Body of pancreas (tissue), 4 donors: ENCODE data around the gene CFAP410. TPM values are rescaled to one million over a fixed set of nuclear protein-coding genes. Genes with fewer than 3 reads are reported as not detected.
"Not testable (repeated sequence)": the region's sequence is repeated elsewhere in the genome, so short reads cannot be mapped to it uniquely, and the experiment has no call there.

ENCODE experiments used
- ATAC-seq: fragments of 150-250 bp; one replicate; pipeline ENCODE4 v1.9.1; 2016
- DNase-seq, 4 donors: peaks; one replicate each; pipeline ENCODE4 v3.0.0-alpha.2; 2019
- H3K27ac ChIP-seq, 4 donors: fragments of 200-600 bp; sonication (generic); 1 replicate in 3 of 4; 2 replicates in 1 of 4; pipeline versions ENCODE4 v1.5.1 to v1.6.1; 2016 to 2019; ENCODE audit warnings: mild to moderate bottlenecking in 1 of 4, mixed read lengths in 1 of 4, moderate library complexity in 1 of 4
- H3K27me3 ChIP-seq, 2 donors: fragments of 200-600 bp; sonication (generic); one replicate each; pipeline ENCODE4 v1.6.0; 2016; ENCODE audit warnings: mild to moderate bottlenecking in 1 of 2
- H3K36me3 ChIP-seq, 2 donors: fragments of 200-600 bp; sonication (generic); replicated peaks in 1 of 2; 2 replicates each; pipeline ENCODE4 v1.5.1; 2016; ENCODE audit warnings: low read depth in 2 of 2; ENCODE audit not compliant: insufficient read depth in 1 of 2
- H3K4me1 ChIP-seq: fragments of 200-600 bp; sonication (generic); one replicate; pipeline ENCODE4 v1.6.0; 2016
- H3K4me3 ChIP-seq, 2 donors: fragments of 200-600 bp; sonication (generic); 1 replicate in 1 of 2; 2 replicates in 1 of 2; pipeline ENCODE4 v1.5.1; 2016 to 2019
- H3K9me3 ChIP-seq, 3 donors: fragments of 200-600 bp; sonication (generic); 1 replicate in 2 of 3; 2 replicates in 1 of 3; pipeline ENCODE4 v1.5.1; 2016
- POLR2A ChIP-seq, 3 donors: fragments of 450-650 bp; IDR thresholded peaks; one replicate each; pipeline ENCODE4 v1.6.1; 2016; ENCODE audit warnings: antibody characterized with exemption in 3 of 3, mild to moderate bottlenecking in 2 of 3
- WGBS, 2 donors: methylation state at CpG; one replicate each; pipeline ENCODE4 v1.1.5; 2017; 5-methylcytosine and 5-hydroxymethylcytosine counted together
- intact Hi-C: fragments of 100-400 bp; cut with DNase I; formaldehyde crosslinking; loops from one replicate; pipeline ENCODE4 v1.15.1; 2023
- total RNA-seq, 2 donors: library from RNA; depleted of rRNA; stranded (reverse); fragments of >200 nt; gene quantifications; one replicate each; pipeline ENCODE4 v1.1.0, GENCODE V29; 2016
- TF ChIP-seq, protein P1 (sequence below), 7 experiments: fragments of 450-650 bp in 4 of 7; fragments of 200-600 bp in 3 of 7; sonication (generic) in 3 of 7; IDR thresholded peaks; one replicate each; pipeline ENCODE4 v1.5.1; 2016 to 2019; ENCODE audit warnings: antibody characterized with exemption in 7 of 7

The CFAP410 gene
- total RNA-seq, 2 donors from 2014 or later, result 24.6 to 43.8 TPM

GRCh38 chr21:44304877-44305293 lies 34.3 kb downstream of the CFAP410 start:
- peak in 3 of 4 donors; percentile 46 to 52 (median 49) for DNase-seq
- no peak for ATAC-seq
- H3K4me1 ChIP-seq, result peaks cover 46% of the 10 kb centered on the region

DNA sequence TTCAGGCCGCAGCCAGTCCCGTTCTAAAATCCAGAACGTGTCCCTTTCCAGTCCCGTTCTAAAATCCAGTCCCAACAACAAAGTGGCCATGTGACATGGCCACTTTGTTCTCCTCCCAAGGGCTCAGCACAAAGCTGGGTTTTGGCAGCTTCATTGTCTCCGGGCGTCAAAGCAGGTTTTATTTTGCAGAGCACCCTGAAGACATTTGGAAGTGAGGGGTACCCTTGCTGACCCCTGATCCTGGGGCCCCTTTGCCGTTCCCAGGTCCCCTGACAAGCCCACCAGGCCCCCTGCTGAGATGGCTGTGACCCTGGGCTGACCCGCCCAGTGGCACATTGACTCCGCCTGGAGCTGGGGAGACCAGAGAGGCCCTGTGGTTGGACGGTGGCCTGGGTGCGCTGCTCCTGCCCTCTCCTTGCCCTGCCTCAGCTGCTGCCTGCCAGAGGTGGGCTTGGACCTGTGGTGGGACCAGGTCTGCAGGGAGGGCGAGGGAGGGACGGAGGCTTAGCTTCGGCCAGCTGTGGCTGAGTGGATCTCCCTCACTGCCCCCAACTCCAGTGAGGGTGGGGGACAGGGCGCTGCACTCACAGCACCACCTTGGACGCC lies 35.1 kb downstream of the CFAP410 start:
- TF ChIP-seq, protein P1, sequence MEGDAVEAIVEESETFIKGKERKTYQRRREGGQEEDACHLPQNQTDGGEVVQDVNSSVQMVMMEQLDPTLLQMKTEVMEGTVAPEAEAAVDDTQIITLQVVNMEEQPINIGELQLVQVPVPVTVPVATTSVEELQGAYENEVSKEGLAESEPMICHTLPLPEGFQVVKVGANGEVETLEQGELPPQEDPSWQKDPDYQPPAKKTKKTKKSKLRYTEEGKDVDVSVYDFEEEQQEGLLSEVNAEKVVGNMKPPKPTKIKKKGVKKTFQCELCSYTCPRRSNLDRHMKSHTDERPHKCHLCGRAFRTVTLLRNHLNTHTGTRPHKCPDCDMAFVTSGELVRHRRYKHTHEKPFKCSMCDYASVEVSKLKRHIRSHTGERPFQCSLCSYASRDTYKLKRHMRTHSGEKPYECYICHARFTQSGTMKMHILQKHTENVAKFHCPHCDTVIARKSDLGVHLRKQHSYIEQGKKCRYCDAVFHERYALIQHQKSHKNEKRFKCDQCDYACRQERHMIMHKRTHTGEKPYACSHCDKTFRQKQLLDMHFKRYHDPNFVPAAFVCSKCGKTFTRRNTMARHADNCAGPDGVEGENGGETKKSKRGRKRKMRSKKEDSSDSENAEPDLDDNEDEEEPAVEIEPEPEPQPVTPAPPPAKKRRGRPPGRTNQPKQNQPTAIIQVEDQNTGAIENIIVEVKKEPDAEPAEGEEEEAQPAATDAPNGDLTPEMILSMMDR (IDR thresholded peaks at IDR 0.05), result no peak
- TF ChIP-seq POLR2A (IDR thresholded peaks at IDR 0.05), result no peak
- intact Hi-C loops, result no loop called here
- Histone ChIP-seq H3K27ac (peak overlapping the region in 3 of 4 donors; percentile 14 to 69 (median 66)), H3K9me3 (no peaks in the 10 kb centered on the region), H3K4me1 (peaks cover 51% of the 10 kb centered on the region), H3K4me3 (no peak overlapping the region), H3K36me3 (no peaks in the 10 kb centered on the region), H3K27me3 (no peaks in the 10 kb centered on the region)
- DNase-seq (no peak), ATAC-seq (no peak)
- WGBS, 2 donors, result 67 to 75% methylated on average over 4 to 12 of the region's 16 CpGs

More at GRCh38 chr21:44304877-44305293, 34.3 kb downstream of the CFAP410 start:
- TF ChIP-seq, protein P1 (IDR thresholded peaks at IDR 0.05), result peak in 6 of 7 experiments; percentile 39 to 52 (median 44)
- no peak for TF ChIP-seq POLR2A (IDR thresholded peaks at IDR 0.05)
- 36 to 63% methylated on average over 4 to 8 of the region's 8 CpGs for WGBS, 2 donors
- Histone ChIP-seq H3K9me3 (no peaks in the 10 kb centered on the region), H3K4me3 (no peak overlapping the region), H3K36me3 (no peaks in the 10 kb centered on the region), H3K27me3 (no peaks in the 10 kb centered on the region), H3K27ac (no peak overlapping the region)
- intact Hi-C loops, result no loop called here

DNA sequence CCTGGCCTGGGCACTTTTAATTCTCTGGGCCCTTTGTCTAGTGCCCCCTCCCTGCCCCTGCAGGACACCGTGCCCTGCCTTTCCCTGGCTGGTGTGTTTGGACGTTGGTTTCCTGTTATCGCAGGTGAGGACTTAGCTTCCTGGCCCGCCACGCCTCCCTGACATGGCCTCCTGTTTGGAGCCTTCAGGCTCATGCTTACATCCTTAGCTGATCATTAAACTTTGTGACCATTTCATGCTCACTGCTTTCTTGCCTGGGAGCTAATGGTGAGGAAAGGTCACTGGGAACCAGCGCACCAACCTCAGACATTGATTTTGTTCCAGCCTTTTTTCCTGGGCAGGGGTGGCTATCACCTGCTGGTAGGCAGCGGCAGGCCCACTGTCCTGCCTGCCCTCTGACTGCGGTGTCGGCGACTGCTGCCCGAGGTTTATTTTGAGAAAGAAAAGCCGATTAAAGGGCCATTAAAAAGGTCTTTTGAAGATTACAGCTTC lies 35.7 kb downstream of the CFAP410 start:
- DNase-seq (peak in 3 of 4 donors; percentile 47 to 56 (median 53)), ATAC-seq (peak; percentile 7)
- Histone ChIP-seq H3K27me3 (no peaks in the 10 kb centered on the region), H3K27ac (peak overlapping the region in 3 of 4 donors; percentile 14 to 69 (median 66)), H3K4me1 (peaks cover 53% of the 10 kb centered on the region), H3K9me3 (no peaks in the 10 kb centered on the region), H3K36me3 (no peaks in the 10 kb centered on the region), H3K4me3 (no peak overlapping the region)
- intact Hi-C loops, result no loop called here
- TF ChIP-seq, protein P1 (IDR thresholded peaks at IDR 0.05), result no peak
- no peak for TF ChIP-seq POLR2A (IDR thresholded peaks at IDR 0.05)
- 53 to 61% methylated on average over 12 of the region's 12 CpGs for WGBS, 2 donors

GRCh38 chr21:44302573-44303401 lies 36.4 kb downstream of the CFAP410 start:
- intact Hi-C loops, H3K36me3 ChIP-seq, ATAC-seq, H3K9me3 ChIP-seq, H3K27me3 ChIP-seq, H3K4me3 ChIP-seq: not testable (repeated sequence)
- WGBS, 2 donors, result 65 to 76% methylated on average over 21 to 23 of the region's 23 CpGs
- TF ChIP-seq, protein P1 (IDR thresholded peaks at IDR 0.05), result peak in 5 of 7 experiments; percentile 8 to 33 (median 15)
- peak in 3 of 4 donors; percentile 53 to 63 (median 55) for DNase-seq
- Histone ChIP-seq H3K4me1 (peaks cover 55% of the 10 kb centered on the region), H3K27ac (peak overlapping the region in 3 of 4 donors; percentile 21 to 69 (median 66))
